CD4-positive, CD25-positive, alpha-beta regulatory T cell (primary cell): ENCODE data around the gene DIAPH1. TPM values are rescaled to one million over a fixed set of nuclear protein-coding genes. Genes with fewer than 3 reads are reported as not detected.

Source experiments
- ATAC-seq, 2 donors: fragments of 150-1000 bp; cut with Tn5 transposase; one replicate each; pipeline ENCODE4 v1.10.0; 2021; ENCODE audit warnings: low read depth in 2 of 2, moderate number of reproducible peaks in 2 of 2, moderate library complexity in 1 of 2
- DNase-seq, 3 donors: peaks; one replicate each; pipeline versions ENCODE4 v3.0.0 to v3.0.0-alpha.2; 2012 to 2022; ENCODE audit warnings: mixed read lengths in 1 of 3
- H3K27ac ChIP-seq: one replicate; pipeline ENCODE4 v1.7.0; 2013; ENCODE audit warnings: mild to moderate bottlenecking, low read length; ENCODE audit not compliant: insufficient read depth, poor library complexity, severe bottlenecking
- H3K27me3 ChIP-seq: one replicate; pipeline ENCODE4 v1.7.0; 2013; ENCODE audit warnings: low read length; ENCODE audit not compliant: control insufficient read depth, insufficient read depth
- H3K36me3 ChIP-seq: one replicate; pipeline ENCODE4 v1.7.0; 2013; ENCODE audit warnings: mild to moderate bottlenecking, low read length, moderate library complexity; ENCODE audit not compliant: control insufficient read depth, insufficient read depth
- H3K4me1 ChIP-seq: 2 replicates; pipeline ENCODE4 v1.7.0; 2013; ENCODE audit warnings: mild to moderate bottlenecking, low read length; ENCODE audit not compliant: insufficient read depth, control insufficient read depth, poor library complexity, severe bottlenecking
- H3K4me3 ChIP-seq: one replicate; pipeline ENCODE4 v1.7.0; 2013; ENCODE audit warnings: low read depth, mild to moderate bottlenecking, low read length, moderate library complexity
- H3K9me3 ChIP-seq, 2 experiments: 1 replicate in 1 of 2; 2 replicates in 1 of 2; pipeline ENCODE4 v1.7.0; 2013; ENCODE audit warnings: low read length in 2 of 2, mild to moderate bottlenecking in 1 of 2, moderate library complexity in 1 of 2; ENCODE audit not compliant: control insufficient read depth in 2 of 2
- H3K27ac Mint-ChIP-seq, 3 donors: one replicate each; pipeline ENCODE4 v1.8.0; 2020 to 2022; ENCODE audit warnings: mild to moderate bottlenecking in 3 of 3, mixed read lengths in 3 of 3, moderate library complexity in 2 of 3
- H3K27me3 Mint-ChIP-seq: one replicate; pipeline ENCODE4 v1.8.0; 2022; ENCODE audit warnings: mild to moderate bottlenecking, mixed read lengths
- H3K36me3 Mint-ChIP-seq: one replicate; pipeline ENCODE4 v1.8.0; 2020; ENCODE audit warnings: mixed read lengths
- H3K4me1 Mint-ChIP-seq, 4 donors: one replicate each; pipeline ENCODE4 v1.8.0; 2020 to 2022; ENCODE audit warnings: mixed read lengths in 4 of 4, mild to moderate bottlenecking in 1 of 4
- H3K4me3 Mint-ChIP-seq, 4 donors: one replicate each; pipeline ENCODE4 v1.8.0; 2020 to 2022; ENCODE audit warnings: mild to moderate bottlenecking in 4 of 4, mixed read lengths in 4 of 4, moderate library complexity in 3 of 4
- H3K9me3 Mint-ChIP-seq, 7 donors: one replicate each; pipeline ENCODE4 v1.8.0; 2020 to 2022; ENCODE audit warnings: mixed read lengths in 7 of 7, mild to moderate bottlenecking in 3 of 7, moderate library complexity in 2 of 7
- polyA plus RNA-seq, 4 donors: library from polyadenylated mRNA; unstranded; fragments of 300-500 nt; fragmentation: Illumina TruSeq; gene quantifications; one replicate each; pipeline ENCODE4 v1.2.3, GENCODE V29; 2021
- total RNA-seq: library from RNA; stranded (reverse); gene quantifications from one replicate; pipeline ENCODE4 v1.2.3, GENCODE V29; 2022

The DIAPH1 gene
- total and polyA plus RNA-seq, 5 donors from 2014 or later = 86.1 to 287 (median 91.3) TPM

- Mint-ChIP-seq H3K4me3 (peak overlapping the region in 3 of 4 donors; percentile 17 to 70 (median 48)), H3K4me1 (peaks cover 0 to 22% (median 1%) of the 10 kb centered on the region in 4 donors), H3K9me3 (peaks cover 0 to 4% (median 0%) of the 10 kb centered on the region in 7 donors), H3K27me3 (peaks cover 67% of the 10 kb centered on the region), H3K36me3 (no peaks in the 10 kb centered on the region), H3K27ac (no peak overlapping the region)
- ATAC-seq (peak; percentile 34 to 45), DNase-seq (peak in 1 of 3 donors; percentile 22)
- no peak overlapping the region for H3K27ac ChIP-seq
- no peaks in the 10 kb centered on the region for H3K9me3 ChIP-seq
- H3K27me3 ChIP-seq = peaks cover 24% of the 10 kb centered on the region
- H3K4me3 ChIP-seq = no peak overlapping the region
- no peaks in the 10 kb centered on the region for H3K4me1 ChIP-seq
- H3K36me3 ChIP-seq = no peaks in the 10 kb centered on the region
These were observed 126.5 kb downstream of the DIAPH1 start for GRCh38 chr5:141492168-141492885.

- Mint-ChIP-seq H3K27ac (no peak overlapping the region), H3K27me3 (peaks cover 75% of the 10 kb centered on the region), H3K9me3 (peaks cover 0 to 4% (median 0%) of the 10 kb centered on the region in 7 donors), H3K36me3 (no peaks in the 10 kb centered on the region), H3K4me1 (peaks cover 0 to 22% (median 1%) of the 10 kb centered on the region in 4 donors), H3K4me3 (peak overlapping the region in 1 of 4 donors; percentile 70)
- H3K27ac ChIP-seq = no peak overlapping the region
- DNase-seq (no peak), ATAC-seq (no peak)
- peaks cover 28% of the 10 kb centered on the region for H3K27me3 ChIP-seq
- no peaks in the 10 kb centered on the region for H3K36me3 ChIP-seq
- no peaks in the 10 kb centered on the region for H3K4me1 ChIP-seq
- H3K4me3 ChIP-seq = no peak overlapping the region
- no peaks in the 10 kb centered on the region for H3K9me3 ChIP-seq
These were observed 127.3 kb downstream of the DIAPH1 start for GRCh38 chr5:141491323-141492167.

- ATAC-seq = no peak
- peaks cover 34% of the 10 kb centered on the region for H3K27me3 ChIP-seq
- no peaks in the 10 kb centered on the region for H3K36me3 Mint-ChIP-seq
- H3K27ac ChIP-seq = no peak overlapping the region
- H3K36me3 ChIP-seq = no peaks in the 10 kb centered on the region
- no peak overlapping the region for H3K27ac Mint-ChIP-seq
- H3K9me3 ChIP-seq = no peaks in the 10 kb centered on the region
- peaks cover 0 to 4% (median 0%) of the 10 kb centered on the region in 7 donors for H3K9me3 Mint-ChIP-seq
- DNase-seq = no peak
- H3K4me3 ChIP-seq = no peak overlapping the region
- H3K4me1 Mint-ChIP-seq = peaks cover 0 to 22% (median 1%) of the 10 kb centered on the region in 4 donors
- H3K27me3 Mint-ChIP-seq = peaks cover 79% of the 10 kb centered on the region
- H3K4me1 ChIP-seq = no peaks in the 10 kb centered on the region
- H3K4me3 Mint-ChIP-seq = no peak overlapping the region
These were observed 128.0 kb downstream of the DIAPH1 start for GRCh38 chr5:141490771-141491170.

GRCh38 chr5:141490271-141490670, 128.5 kb downstream of the DIAPH1 start:
- H3K27ac ChIP-seq = no peak overlapping the region
- DNase-seq (no peak), ATAC-seq (no peak)
- H3K36me3 Mint-ChIP-seq = no peaks in the 10 kb centered on the region
- H3K4me1 Mint-ChIP-seq = peaks cover 0 to 20% (median 0%) of the 10 kb centered on the region in 4 donors
- peaks cover 36% of the 10 kb centered on the region for H3K27me3 ChIP-seq
- H3K4me1 ChIP-seq = no peaks in the 10 kb centered on the region
- H3K9me3 ChIP-seq = no peaks in the 10 kb centered on the region
- no peak overlapping the region for H3K4me3 Mint-ChIP-seq
- no peak overlapping the region for H3K4me3 ChIP-seq
- peaks cover 0 to 1% (median 0%) of the 10 kb centered on the region in 7 donors for H3K9me3 Mint-ChIP-seq
- H3K27me3 Mint-ChIP-seq = peaks cover 79% of the 10 kb centered on the region
- H3K36me3 ChIP-seq = no peaks in the 10 kb centered on the region
- no peak overlapping the region for H3K27ac Mint-ChIP-seq

- H3K4me1 Mint-ChIP-seq = peaks cover 0 to 23% (median 0%) of the 10 kb centered on the region in 4 donors
- no peak for DNase-seq
- no peak for ATAC-seq
- no peak overlapping the region for H3K4me3 Mint-ChIP-seq
- Histone ChIP-seq H3K36me3 (no peaks in the 10 kb centered on the region), H3K9me3 (no peaks in the 10 kb centered on the region), H3K4me3 (no peak overlapping the region), H3K27me3 (peaks cover 38% of the 10 kb centered on the region), H3K4me1 (no peaks in the 10 kb centered on the region), H3K27ac (no peak overlapping the region)
- no peak overlapping the region for H3K27ac Mint-ChIP-seq
- peaks cover 0 to 1% (median 0%) of the 10 kb centered on the region in 7 donors for H3K9me3 Mint-ChIP-seq
- H3K27me3 Mint-ChIP-seq = peaks cover 82% of the 10 kb centered on the region
- no peaks in the 10 kb centered on the region for H3K36me3 Mint-ChIP-seq
These were observed 129.0 kb downstream of the DIAPH1 start for GRCh38 chr5:141489841-141490240.

GRCh38 chr5:141488591-141489561, 129.9 kb downstream of the DIAPH1 start, which contains the start of gene PCDHGC5:
PCDHGC5 (plus strand) TSS chr5:141489081; CDS start chr5:141489241, 160 bp downstream.
- H3K9me3 Mint-ChIP-seq = peaks cover 0 to 1% (median 0%) of the 10 kb centered on the region in 7 donors
- H3K4me3 Mint-ChIP-seq = no peak within 1 kb of the TSS
- H3K27me3 Mint-ChIP-seq = peaks cover 82% of the 10 kb centered on the region
- Histone ChIP-seq H3K4me1 (peaks cover 4% of the 10 kb centered on the region), H3K36me3 (no peaks in the 10 kb centered on the region), H3K27me3 (peaks cover 40% of the 10 kb centered on the region), H3K4me3 (no peak within 1 kb of the TSS), H3K27ac (no peak within 1 kb of the TSS), H3K9me3 (no peaks in the 10 kb centered on the region)
- DNase-seq (no peak), ATAC-seq (no peak)
- H3K36me3 Mint-ChIP-seq = no peaks in the 10 kb centered on the region
- peaks cover 0 to 28% (median 1%) of the 10 kb centered on the region in 4 donors for H3K4me1 Mint-ChIP-seq
- peak within 1 kb of the TSS in 1 of 3 donors; percentile 43 for H3K27ac Mint-ChIP-seq

- Mint-ChIP-seq H3K4me3 (no peak overlapping the region), H3K27ac (no peak overlapping the region), H3K27me3 (peaks cover 83% of the 10 kb centered on the region), H3K36me3 (no peaks in the 10 kb centered on the region), H3K4me1 (peaks cover 0 to 20% (median 5%) of the 10 kb centered on the region in 4 donors), H3K9me3 (peaks cover 0 to 2% (median 0%) of the 10 kb centered on the region in 7 donors)
- Histone ChIP-seq H3K9me3 (no peaks in the 10 kb centered on the region), H3K4me1 (peaks cover 4% of the 10 kb centered on the region), H3K36me3 (no peaks in the 10 kb centered on the region), H3K4me3 (no peak overlapping the region), H3K27ac (no peak overlapping the region), H3K27me3 (peaks cover 40% of the 10 kb centered on the region)
- no peak for ATAC-seq
- DNase-seq = no peak
These were observed 131.7 kb downstream of the DIAPH1 start for GRCh38 chr5:141487131-141487530.
